Measurements from ENCODE around the gene TIMP1. TPM values are rescaled to one million over a fixed set of nuclear protein-coding genes. Genes with fewer than 3 reads are reported as not detected.

Gene TIMP1
- total RNA-seq, 1 donor from 2014 or later, result 1,308 TPM

DNA sequence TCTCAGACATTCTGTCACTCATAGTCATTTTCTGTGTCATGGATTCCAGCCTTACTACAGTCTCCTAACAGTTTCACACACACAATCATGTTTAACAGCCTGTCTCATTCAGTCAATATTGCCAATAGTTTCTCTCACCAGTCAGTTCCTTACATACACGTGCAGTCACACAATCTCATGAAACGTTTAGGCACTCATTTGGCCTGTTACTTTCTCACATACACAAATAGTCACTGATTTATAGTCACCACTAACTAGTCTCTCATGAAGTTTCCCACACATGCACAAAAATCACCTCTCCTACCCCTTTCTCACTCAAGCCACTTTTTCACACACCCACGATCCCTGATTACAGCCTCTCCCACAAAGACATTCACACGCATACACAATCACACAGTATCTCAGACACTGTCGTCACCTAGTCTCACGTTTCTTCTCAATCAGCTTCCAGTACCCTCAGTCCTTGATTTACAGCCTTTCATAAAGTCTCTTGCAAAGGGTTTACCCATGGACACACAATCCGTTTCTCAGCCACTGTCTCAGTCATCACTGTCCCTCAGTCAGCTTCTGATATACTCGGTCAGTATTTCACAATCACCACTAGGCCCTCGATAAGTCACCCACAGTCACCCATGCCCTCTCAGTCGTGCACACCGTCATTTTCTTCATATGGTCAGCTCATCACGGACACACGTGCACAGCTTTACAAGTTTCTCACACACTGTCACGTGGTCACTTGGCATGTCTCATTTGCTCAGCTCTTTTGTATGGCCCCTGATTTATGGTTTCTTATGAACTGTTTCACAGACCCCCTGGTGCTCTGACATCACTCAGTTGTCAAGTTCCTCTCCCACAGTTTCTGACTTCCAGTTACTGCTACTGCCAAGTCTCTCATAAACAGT lies 51.7 kb downstream of the TIMP1 start:
- intact Hi-C loops (cut with DNase I), result no loop called here
- Histone ChIP-seq H3K4me1 (no peaks in the 10 kb centered on the region), H3K9me3 (no peaks in the 10 kb centered on the region), H3K27me3 (no peaks in the 10 kb centered on the region), H3K4me3 (no peak overlapping the region), H3K27ac (no peak overlapping the region), H3K36me3 (peaks cover 27 to 29% of the 10 kb centered on the region in 2 donors)
- DNase-seq (ENCODE audit: low spot score in 2 of 2), result no peak
- TF ChIP-seq, protein P1, sequence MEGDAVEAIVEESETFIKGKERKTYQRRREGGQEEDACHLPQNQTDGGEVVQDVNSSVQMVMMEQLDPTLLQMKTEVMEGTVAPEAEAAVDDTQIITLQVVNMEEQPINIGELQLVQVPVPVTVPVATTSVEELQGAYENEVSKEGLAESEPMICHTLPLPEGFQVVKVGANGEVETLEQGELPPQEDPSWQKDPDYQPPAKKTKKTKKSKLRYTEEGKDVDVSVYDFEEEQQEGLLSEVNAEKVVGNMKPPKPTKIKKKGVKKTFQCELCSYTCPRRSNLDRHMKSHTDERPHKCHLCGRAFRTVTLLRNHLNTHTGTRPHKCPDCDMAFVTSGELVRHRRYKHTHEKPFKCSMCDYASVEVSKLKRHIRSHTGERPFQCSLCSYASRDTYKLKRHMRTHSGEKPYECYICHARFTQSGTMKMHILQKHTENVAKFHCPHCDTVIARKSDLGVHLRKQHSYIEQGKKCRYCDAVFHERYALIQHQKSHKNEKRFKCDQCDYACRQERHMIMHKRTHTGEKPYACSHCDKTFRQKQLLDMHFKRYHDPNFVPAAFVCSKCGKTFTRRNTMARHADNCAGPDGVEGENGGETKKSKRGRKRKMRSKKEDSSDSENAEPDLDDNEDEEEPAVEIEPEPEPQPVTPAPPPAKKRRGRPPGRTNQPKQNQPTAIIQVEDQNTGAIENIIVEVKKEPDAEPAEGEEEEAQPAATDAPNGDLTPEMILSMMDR (IDR thresholded peaks at IDR 0.05), result no peak

DNA sequence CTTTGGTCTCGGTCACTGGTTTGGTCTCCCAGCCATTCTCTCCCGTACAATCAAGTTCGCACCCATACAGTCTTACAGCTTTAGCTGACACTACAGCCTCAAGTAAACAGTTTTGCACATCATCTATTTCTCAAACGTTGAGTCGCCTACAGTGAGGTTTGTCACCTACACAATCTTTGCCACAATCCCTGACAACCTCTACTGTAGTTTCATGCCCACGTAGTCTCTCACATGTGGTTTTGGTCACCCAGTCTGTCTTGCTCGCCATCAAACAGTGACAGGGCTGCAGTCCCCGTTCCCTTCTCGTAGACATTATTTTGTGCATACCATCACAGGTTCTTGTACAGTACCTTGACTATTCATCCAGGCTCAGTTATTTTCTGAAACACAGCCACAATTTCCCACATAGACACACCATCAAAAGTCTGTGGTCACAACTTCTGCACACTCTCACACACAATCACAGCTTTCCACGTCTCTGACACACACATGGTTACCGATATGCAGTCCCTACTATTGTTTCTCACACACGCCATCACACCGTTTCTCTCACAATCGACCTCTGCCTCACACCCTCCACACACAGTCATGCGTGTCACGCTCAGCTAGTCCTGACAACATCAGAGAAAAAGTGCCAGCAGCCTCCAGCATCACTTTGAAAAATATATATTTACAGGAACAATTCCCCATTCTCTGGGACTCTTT lies 52.8 kb downstream of the TIMP1 start:
- TF ChIP-seq, protein P1 (IDR thresholded peaks at IDR 0.05), result no peak
- Histone ChIP-seq H3K4me1 (no peaks in the 10 kb centered on the region), H3K4me3 (no peak overlapping the region), H3K36me3 (peaks cover 34 to 39% of the 10 kb centered on the region in 2 donors), H3K9me3 (peaks cover 0 to 4% of the 10 kb centered on the region in 2 donors), H3K27ac (no peak overlapping the region), H3K27me3 (no peaks in the 10 kb centered on the region)
- intact Hi-C loops (cut with DNase I), result no loop called here
- no peak for DNase-seq (ENCODE audit: low spot score in 2 of 2)

Other genes starting within 250 kb of the TIMP1 start
- not detected for gene ZNF157, start 211.9 kb upstream of the TIMP1 start, total RNA-seq
- 2.7 TPM for gene ZNF41, start 99.2 kb upstream of the TIMP1 start, total RNA-seq
- gene ARAF, start 21.2 kb upstream of the TIMP1 start, total RNA-seq, result 56.1 TPM
- 5.7 TPM for gene SYN1, start 37.4 kb downstream of the TIMP1 start, total RNA-seq
- gene CFP, start 47.5 kb downstream of the TIMP1 start, total RNA-seq, result 25.4 TPM
- 146 TPM for gene ELK1, start 68.1 kb downstream of the TIMP1 start, total RNA-seq
- gene UXT, start 76.7 kb downstream of the TIMP1 start, total RNA-seq, result 63.6 TPM

All from ascending aorta (tissue), 2 donors.